ENCODE data around the gene TMEM183A.
"Not testable (repeated sequence)": the region's sequence is repeated elsewhere in the genome, so short reads cannot be mapped to it uniquely, and the experiment has no call there.

The TMEM183A gene

DNA sequence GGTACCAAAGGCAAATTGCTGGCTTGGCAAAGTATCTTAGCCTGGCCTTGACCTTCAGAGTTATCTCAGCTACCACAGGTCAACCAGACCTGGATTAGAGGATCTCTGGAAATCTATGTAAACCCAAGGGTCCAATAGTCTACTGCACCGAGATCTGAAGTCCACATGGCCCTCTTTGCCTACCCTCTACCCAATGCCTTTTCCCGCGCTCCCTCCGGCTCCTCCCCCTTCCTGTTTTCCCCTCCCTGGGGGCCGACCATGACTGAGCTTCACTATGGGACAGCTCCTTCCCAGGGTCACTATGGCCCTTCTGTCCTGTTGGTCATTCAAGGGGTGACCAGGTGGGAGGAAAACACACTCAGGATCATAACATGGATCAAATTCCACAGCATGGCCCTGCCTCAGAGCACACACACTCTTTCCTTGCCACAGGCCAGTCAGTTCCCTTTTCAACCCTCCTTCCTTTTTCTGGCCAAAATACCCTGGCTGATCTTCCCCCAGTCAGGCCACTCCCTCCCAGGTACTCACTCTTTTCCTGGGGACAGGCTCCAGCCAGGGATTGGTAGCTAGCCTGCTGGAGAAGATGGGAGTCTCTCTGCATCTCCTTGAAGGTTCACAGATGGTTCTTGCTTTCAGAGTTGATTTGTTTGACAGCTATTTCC lies 19.1 kb upstream of the TMEM183A start:
- no peak for DNase-seq (ENCODE audit: low read depth, low spot score)

DNA sequence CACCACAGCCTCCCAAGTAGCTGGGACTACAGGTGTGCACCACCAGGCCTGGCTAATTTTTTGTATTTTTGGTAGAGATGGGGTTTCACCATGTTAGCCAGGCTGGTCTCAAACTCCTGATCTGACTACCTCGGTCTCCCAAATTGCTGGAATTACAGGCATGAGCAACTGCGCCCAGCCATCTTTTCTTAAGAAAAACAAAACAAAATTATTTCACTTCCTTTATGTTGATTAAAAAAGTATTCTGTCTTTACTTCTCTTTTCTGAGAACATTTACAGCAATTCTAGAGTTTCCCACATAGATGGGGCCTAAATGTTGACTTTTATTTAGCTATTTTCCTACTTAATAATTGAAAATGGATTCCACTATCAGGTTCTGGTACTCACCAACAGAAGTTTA lies 17.3 kb upstream of the TMEM183A start:
- DNase-seq (ENCODE audit: low read depth, low spot score) = no peak

DNA sequence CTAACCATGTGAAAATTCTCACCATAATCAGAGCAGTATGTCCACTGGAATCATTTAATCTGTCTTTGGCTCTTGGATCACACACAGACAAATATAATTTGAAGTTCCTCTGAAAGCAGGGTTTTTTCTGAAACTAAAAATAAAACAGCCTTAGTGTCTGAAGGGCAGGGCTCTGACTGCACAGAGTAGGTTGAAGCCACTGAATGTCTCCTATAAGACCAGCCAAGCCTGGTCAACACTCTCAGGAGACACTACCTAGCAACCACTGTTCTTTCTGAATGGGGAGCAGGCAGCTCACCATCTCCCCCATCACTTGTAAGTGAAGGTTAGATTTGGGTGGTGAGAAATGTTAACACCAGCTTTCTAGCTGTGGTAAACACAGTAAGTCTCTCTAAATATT lies 16.1 kb upstream of the TMEM183A start:
- DNase-seq (ENCODE audit: low read depth, low spot score) = no peak

DNA sequence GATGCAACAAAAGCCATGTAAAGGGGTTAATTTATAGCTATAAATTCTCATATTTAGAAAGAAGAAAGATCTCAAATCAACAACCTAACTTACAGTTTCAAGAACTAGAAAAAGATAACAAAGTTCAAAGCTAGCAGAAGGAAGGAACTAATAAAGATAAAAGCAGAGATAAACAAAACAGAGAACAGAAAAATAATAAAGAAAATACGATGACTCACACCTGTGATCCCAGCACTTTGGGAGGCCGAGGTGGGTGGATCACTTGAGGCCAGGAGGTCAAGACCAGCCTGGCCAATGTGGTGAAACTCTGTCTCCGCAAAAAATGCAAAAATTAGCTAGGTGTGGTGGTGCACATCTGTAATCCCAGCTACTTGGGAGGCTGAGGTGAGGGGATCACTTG lies 12.4 kb upstream of the TMEM183A start:
- no peak for DNase-seq (ENCODE audit: low read depth, low spot score)

DNA sequence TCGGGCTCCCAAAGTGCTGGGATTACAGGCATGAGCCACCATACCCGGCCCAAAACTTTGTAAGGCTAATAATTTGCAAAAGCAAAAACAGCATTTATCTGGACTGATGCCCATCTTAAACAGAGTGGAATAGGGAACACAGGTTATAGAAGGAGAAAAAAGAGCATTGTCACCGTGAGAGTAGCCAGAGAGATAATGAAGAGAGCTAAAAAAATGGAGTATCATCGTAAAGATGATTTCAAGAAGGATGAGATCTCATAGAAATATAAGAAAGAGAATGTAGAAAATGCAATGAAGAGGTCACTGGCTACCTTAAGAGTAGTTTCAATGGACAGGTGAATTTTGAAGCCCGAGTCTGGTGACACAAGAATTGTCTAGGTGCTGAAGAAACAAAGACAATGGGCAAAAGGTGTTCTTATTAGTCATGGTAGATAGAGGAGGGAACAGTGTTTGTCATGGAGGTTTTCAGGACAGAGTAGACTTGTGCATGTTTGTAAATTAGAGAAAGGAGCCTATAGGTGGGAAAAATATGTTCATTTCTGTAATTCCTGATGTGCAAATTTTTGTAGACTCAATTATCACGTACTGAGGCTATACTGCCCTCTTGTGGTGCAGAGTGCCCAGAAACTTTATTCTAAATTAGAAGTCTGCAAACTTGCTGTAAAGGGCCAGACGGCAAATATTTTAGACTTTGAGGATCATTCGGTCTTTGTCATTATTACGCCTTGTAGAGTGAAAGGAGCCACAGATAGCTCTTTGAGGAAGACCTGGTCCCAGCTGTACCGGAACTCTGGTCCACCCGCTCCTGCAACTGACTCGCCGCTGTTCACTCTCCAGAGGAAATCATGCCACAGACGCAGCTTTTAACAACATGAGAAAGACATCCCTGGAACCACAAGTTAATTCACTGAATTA lies 8.1 kb upstream of the TMEM183A start:
- no peak for DNase-seq (ENCODE audit: low read depth, low spot score)

DNA sequence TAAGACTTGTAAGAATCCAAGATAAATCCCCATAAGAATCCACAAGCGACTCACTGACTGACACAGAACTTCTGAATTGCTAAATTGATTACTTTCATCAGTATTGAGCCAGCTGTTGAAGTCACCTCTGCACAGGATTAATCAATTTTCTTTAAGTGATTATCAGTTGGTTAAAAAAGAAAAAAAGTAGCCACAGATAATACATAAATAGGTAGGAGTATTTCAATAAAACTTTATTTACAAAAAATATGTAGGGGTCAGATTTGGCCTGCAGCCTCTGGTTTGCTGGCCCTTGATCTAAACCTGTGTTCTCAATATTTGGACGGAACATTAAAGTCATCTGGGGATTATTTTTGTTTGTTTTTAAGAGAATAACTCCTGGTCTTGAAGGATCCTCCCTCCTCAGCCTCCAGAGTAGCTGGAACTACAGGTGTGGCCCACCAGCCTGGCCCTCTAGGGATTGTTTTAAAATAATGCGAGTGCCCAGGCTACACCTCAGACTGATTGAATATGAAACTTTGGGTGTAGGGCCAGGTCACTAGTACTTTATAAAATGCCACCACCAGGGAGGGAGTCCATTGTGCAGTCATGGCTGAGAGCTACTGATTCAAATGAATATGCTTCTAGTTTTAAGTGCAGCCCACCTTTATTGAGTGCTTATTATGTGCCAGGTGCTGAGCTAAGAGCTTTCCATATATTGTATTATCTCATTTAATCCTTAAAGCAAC lies 6.8 kb upstream of the TMEM183A start:
- DNase-seq (ENCODE audit: low read depth, low spot score) = no peak

DNA sequence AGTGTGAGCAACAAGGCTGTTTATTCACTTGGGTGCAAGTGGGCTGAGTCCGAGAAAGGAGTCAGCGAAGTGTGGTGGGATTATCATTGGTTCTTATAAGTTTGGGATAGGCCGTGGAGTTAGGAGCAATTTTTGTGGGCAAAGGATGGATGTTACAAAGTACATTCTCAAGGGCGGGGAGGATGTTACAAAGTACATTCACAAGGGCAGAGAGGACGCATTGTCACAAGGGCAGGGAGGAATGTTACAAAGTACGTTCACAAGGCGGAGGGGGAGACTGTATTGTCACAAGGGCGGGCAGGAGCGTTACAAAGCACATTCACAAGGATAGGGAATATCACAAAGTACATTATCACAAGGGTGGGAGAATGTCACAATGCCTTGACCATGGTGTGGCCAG lies 5.2 kb upstream of the TMEM183A start:
- DNase-seq (ENCODE audit: low read depth, low spot score) = no peak

DNA sequence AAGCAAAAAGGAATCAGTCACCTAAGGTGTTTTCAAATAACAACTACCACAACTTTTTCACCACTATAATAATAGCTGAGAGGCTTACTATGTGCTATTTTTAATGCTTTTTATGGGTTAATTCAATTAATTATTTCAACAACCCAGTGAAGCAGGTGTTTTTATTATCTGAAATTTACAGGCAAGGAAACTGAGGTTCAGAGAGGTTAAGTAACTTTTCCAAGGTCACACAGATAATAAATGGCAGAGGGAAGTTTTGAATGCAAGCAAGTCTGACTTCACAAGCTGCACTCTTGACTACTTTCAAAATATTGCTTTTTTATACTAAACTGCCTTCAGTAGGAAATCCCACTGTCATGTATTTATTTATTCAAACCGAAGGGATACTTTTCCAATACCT lies 4.2 kb upstream of the TMEM183A start:
- DNase-seq (ENCODE audit: low read depth, low spot score) = no peak

DNA sequence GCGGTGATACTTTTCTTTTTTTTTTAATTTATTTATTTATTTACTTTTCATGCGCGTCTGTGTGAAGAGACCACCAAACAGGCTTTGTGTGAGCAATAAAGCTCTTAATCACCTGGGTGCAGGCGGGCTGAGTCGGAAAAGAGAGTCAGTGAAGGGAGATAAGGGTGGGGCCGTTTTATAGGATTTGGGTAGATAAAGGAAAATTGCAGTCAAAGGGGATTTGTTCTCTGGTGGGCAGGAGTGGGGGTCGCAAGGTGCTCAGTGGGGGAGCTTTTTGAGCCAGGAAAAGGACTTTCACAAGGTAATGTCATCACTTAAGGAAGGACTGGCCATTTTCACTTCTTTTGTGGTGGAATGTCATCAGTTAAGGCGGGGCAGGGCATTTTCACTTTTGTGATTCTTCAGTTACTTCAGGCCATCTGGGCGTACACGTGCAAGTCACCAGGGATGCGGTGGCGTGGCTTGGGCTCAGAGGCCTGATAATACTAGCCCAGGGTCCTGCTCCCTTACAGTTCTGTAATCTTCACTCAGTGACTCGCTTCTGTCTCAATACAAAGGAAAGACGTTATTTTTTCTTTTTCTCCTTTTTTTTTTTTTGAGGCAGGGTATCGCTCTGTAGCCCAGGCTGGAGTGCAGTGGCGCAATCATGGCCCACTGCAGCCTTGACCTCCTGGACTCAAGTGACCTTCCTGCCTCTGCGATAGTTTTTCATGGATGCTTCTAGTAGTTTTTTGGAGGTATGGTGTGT lies 1.6 kb upstream of the TMEM183A start:
- DNase-seq (ENCODE audit: low read depth, low spot score) = not testable (repeated sequence)

DNA sequence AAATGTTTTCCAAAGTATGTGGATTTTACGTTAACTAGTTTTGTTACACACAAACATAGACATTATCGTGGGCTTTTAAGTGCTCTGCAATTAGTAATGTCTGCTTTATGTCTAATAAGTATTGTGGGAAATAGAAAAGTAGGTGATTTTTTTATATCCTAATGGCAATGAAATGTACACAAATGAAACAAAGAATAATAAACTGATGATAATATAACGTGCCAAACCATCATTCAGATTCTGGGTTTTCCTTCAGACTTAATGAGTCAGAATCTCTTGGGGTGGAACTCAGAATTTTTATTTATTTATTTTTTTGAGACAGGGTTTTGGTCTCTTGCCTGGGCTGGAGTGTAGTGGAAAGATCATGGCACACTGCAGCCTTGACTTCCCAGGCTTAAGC lies 2.0 kb downstream of the TMEM183A start:
- DNase-seq (ENCODE audit: low read depth, low spot score) = no peak

DNA sequence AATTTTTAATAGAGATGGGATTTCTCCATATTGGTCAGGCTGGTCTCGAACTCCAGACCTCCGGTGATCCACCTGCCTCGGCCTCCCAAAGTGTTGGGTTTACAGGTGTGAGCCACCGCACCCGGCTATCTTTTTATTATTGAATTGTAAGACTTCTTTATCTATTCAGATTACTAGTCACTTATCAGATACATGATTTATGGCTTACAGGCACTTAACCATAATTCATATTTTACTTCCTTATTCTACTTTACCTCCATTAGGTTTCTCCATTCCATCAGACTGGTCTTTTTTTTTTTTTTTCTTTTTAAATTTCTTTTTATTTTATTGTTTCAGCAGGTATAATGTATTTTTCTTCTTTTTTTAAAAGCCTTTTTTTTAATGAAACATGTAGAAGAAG lies 4.4 kb downstream of the TMEM183A start:
- DNase-seq (ENCODE audit: low read depth, low spot score) = no peak

DNA sequence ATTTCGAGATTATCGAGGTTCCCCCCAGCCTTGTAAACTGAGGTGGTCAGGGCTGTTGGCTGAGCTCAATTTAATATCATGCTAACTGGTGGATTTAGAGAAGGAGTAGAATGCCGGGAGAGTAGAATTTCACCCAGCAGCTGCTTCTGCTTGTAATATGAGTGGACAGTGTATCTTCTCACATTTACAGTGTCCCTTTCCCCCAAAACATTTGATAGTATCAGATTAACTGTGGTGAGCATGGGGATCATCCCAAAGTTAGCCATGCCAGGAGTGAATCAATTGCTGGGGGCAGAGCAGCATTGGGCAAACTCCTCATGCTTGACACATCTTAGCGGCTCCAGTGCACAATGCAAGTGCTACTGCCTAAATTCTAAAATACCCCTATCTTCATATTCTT lies 9.9 kb downstream of the TMEM183A start:
- no peak for DNase-seq (ENCODE audit: low read depth, low spot score)

DNA sequence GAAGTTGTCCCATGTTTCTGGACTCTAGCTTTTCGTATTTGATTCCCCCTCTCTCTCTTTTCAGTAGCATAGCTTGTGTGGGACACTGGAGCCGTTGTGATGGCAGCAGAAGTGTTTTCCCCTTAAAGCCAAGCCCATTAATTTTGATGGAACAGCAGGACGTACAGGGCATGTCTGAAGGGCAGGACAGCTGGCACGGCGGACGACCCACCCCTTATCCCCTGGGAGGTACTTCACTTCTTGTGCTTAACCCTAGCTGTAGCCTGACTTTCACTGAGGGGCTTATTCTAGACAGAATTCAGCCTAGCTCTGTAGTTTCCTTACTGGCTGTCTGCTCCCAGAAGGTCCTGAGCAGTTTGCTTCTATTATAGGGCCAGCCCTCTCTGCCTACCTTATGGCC lies 10.5 kb downstream of the TMEM183A start:
- no peak for DNase-seq (ENCODE audit: low read depth, low spot score)

DNA sequence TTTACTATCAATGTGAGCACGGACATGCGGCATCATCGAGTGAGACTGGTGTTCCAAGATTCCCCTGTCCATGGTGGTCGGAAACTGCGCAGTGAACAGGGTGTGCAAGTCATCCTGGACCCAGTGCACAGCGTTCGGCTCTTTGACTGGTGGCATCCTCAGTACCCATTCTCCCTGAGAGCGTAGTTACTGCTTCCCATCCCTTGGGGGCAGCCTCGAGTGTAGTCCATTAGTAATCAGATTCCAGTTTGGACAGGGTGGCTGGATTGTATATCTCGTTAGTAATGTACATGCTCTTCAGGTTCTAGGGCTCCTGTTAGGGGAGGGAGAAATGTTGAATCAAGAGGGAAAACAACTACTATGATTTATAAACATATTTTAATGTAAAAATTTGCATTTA lies 15.7 kb downstream of the TMEM183A start:
- DNase-seq (ENCODE audit: low read depth, low spot score) = not testable (repeated sequence)

DNA sequence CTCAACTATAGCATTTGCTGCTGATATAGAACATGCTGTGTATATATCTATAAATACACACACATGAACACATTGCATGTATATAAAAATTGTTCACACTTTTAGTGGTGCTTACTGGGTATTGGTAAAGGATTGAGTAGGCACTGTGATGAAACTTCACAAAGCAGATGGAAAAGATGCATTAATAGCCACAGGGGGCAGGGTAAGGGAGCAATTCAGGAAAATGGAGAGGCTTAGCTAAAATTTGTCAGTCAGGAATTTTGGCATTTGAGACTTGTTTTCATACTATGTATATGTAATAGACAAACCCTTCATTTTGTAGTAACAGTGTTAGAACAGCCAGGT lies 18.5 kb downstream of the TMEM183A start:
- DNase-seq (ENCODE audit: low read depth, low spot score) = no peak

DNA sequence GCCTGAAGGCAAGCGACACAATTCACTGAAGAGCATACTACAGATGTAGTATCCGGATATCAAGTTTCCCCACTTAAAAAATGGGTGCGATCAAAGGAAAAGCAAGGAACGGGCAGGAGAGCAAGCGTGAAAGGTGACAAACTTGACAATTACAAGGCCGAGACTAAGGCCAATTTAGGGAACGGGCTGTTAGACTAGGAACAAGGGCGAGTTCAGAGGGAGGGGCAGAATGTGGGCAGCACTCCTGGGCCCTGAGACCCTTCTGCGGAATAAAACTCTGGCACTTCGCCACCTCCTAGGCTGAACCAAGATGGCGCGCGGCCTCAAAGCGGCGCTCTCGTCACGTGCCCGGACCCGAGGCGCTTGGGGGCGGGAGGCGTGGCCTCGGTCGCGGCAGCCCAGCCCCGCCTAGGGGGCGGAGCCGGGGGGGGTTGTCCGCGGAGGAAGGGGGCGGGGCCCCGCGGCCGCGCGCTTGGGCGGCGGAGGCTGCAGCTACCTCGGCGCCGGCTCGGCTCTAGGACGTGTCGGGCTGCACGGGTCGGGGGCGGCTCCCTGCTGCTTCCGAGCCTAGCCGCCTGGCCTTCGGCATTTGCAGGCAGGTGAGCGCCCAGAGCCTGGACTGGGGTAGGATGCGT lies 19.0 kb downstream of the TMEM183A start, which contains the start of gene PPFIA4:
TSS of gene PPFIA4 (plus strand) at position 461 of the 635 bp plus-strand sequence. CDS start 12,518 bp downstream, outside the sequence.
- no peak for DNase-seq (ENCODE audit: low read depth, low spot score)

DNA sequence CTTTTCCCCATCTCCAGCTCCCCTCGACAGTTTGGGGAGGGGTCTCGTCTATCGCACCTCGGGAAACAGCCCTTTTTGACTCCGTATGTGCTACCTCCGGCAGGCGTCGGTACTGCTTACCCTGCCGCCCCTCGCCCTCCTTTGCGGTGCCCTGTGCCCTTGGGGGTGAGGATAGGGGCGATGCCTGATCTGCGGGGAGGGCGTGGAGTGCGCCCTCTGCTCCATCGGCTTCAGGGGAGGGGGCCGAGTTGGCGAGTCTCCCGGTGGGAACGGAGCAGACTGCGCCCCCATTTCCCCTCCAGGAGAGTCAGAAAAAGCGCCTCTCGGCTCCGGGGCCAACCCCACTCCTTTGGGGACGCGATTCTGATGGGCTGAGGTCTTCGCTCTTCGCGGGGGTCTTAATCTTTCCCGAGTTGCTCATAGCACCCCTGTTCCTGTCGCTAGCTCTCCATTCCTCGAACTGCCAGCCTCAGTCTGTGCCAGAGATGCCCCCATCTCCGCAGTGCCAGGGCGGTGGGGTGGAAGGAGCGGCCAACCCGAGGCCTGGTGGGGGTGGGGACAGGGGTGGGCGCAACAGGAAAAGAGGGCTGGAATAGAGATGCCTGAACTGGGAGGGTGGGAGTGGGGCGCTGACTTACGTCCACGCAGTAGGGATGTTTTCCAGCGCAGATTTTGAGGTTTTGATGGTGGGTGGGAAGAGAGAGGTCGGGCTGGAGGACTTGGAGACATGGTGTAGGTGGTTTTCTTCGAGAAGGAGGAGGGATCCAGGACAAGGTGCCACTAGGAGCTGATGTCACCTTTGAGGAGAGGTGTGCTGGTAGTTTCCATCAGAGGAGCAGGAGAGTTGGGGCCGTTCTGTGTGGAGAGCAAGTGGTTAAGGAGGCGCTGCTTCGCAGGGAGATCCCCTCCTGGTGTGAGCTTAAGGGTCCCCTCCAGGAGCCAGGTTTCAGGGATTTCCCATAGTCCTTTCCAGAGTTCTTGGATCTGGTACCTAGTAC lies 19.8 kb downstream of the TMEM183A start:
- no peak for DNase-seq (ENCODE audit: low read depth, low spot score)

DNA sequence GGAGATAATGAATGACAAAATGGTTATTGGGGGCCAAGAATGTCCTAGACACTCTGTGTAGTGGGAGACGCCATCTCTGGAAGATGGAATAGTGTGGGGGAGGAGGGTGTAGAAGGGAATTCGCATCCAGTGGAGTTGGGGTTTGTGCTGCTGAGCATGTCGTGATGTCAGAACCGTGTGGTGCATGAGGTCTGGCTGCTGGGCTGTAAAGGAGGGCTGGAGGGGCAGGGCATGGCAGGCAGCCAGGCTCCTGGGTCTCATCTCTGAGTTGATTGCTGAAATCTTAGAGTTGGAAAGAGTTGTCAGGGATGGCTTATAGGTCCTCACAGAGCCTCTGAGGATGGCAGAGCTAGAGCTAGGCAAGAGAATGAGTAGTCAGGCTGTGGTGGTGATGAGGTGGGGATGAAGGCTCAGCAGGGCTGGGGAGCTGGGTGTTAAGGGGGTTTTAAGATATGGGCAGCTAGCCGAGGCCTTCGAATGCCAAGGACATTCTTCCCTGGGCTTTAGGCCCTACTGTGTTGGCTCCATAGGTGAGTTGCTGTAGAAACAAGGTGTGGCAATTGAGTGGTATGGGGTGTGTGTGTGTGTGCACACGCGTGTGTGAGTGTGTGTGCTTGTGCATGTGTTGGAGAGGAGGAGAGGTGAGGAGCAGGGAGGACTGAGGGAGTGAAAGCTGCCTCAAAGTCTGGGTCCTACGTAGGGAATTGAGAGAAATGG lies 21.1 kb downstream of the TMEM183A start:
- no peak for DNase-seq (ENCODE audit: low read depth, low spot score)

All from brain pericyte (primary cell).